OCI-LY1 (cell line): ENCODE data around the gene CCDC172.

Experiments used
- CTCF ChIP-seq: fragments of 200-600 bp; sonication (generic), shearing (Covaris generic); IDR thresholded peaks from 2 replicates; pipeline ENCODE4 v1.5.1; 2017; ENCODE audit warnings: mild to moderate bottlenecking, antibody characterized with exemption, low read length, moderate library complexity, mixed read lengths
- EZH2 ChIP-seq: fragments of 200-600 bp; sonication (generic), shearing (Covaris generic); IDR thresholded peaks from 2 replicates; pipeline ENCODE4 v1.8.0; 2017; ENCODE audit warnings: borderline replicate concordance, mixed run types, mild to moderate bottlenecking, antibody characterized with exemption, low read length, moderate library complexity, mixed read lengths

- no peak for TF ChIP-seq EZH2
- no peak for TF ChIP-seq CTCF
These were observed 16.8 kb upstream of the CCDC172 start for GRCh38 chr10:116307455-116307854.
